Islet precursor cell (in vitro differentiated cells): ENCODE data around the gene IFI6.
"Not testable (repeated sequence)": the region's sequence is repeated elsewhere in the genome, so short reads cannot be mapped to it uniquely, and the experiment has no call there.

Experiments
- DNase-seq: peaks from one replicate; pipeline ENCODE4 v3.0.0-alpha.2; 2018

Gene IFI6

DNA sequence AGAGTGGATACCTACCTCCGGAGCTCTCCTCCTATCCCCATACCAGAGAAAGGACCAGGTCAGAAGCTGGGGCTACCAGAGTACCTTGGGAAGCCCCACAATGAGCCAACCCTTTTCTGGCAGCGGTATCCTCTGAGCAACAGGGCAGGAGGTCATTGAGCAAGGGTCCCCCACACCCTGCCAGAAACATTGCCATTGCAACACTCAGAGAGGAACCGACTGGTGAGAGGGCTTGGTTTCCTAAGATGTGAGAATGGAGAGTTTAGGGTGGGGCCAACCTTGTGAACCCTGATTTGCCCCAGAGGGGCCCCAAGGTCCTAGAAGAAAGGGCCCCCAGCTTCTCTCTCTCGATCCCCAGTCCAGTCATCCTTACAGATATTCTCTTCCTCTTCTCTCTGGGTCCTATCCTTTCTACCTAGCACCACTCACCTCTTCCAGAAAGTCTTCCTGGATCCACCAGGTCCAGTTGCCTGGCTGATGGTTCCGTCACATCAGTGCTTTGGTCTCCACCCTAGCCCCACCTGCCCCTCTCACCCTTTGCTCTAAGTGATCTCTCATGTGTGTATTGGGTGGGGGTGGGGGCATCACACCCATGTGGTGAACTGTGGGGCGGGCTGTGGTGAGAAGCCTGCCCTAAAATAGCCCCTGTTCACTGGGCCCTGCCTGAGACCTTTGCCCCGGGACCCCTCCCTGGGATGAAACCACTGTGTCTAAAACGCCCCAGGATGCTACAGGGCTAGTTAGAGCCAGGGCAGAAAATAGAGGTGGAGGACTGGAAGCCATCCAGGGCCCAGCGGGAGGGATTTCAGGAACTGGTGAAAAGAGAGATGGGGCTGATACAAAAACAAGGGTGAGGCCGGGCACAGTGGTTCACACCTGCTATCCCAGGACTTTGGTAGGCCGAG, 45.7 kb downstream of the IFI6 start:
- no peak for DNase-seq

GRCh38 chr1:27624467-27625178, 47.4 kb downstream of the IFI6 start:
- DNase-seq = no peak

- no peak for DNase-seq
Observed at GRCh38 chr1:27623327-27624212, 48.4 kb downstream of the IFI6 start.

DNA sequence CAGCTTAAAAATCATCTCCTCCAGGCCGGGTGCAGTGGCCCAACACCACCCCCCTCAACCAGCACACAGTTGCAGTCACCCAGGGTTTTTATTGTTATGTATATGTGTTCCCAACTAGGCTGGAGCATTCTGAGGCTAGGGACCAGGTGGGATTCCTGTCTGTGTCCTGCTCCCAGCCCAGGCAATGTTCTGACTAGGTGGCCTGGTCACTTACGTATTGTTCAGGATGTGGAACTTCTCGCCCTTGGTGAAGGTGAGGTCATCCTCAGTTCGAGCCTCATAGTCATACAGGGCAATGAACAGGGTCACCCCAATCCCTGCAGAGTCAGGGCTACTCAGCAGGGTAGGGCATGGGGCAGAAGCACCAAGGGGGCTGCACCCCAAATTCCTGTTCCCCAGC, 49.2 kb downstream of the IFI6 start:
- DNase-seq = no peak

GRCh38 chr1:27621051-27621920, 50.7 kb downstream of the IFI6 start:
- DNase-seq = no peak

DNA sequence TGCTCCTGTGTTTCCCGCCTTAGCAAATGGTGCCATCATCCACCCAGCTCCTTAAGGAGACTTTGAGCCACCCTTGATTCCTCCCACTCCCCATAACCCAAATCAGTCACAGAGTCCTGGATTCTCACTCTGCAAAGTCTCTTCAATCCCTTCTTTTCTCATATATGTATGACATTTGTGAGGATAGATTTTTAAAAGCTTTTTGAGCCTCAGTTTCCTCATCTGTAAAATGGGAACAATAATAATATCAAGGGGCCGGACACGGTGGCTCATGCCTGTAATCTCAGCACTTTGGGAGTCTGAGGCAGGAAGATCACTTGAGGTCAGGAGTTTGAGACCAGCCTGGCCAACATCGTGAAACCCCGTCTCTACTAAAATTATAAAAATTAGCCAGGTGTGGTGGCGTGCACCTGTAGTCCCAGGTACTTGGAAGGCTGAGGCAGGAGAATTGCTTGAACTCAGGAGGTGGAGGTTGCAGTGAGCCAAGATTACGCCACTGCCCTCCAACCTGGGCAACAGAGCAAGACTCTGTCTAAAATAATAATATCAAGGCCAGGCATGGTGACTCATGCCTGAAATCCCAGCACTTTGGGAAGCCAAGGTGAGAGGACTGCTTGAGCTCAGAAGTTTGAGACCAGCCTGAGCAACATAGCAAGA, 52.1 kb downstream of the IFI6 start:
- DNase-seq = not testable (repeated sequence)

- no peak for DNase-seq
Observed at GRCh38 chr1:27618341-27619082, 53.5 kb downstream of the IFI6 start.

GRCh38 chr1:27617420-27617819, 54.6 kb downstream of the IFI6 start:
- no peak for DNase-seq

DNA sequence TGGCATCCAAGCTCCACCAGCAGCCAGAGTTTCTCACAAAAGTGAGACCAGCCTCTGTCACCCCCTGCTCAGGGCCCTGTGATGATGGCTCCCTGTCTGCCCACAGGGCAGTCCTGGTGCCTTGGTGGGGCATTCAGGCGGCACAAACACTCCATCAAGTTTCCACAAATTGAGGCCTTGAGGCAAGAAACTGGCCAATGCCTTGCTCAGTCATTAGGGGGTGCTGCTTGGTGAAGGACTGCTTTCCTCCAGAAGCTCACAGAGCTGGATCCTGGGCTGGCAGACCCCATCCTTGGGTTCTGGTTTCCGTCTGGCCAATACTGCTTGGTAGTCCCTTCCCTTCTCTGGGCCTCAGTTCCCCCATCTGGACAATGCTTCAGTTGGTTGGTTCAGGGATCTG, 55.6 kb downstream of the IFI6 start:
- DNase-seq = no peak
